Measurements from ENCODE around the gene MIOX.

MIOX gene

DNA sequence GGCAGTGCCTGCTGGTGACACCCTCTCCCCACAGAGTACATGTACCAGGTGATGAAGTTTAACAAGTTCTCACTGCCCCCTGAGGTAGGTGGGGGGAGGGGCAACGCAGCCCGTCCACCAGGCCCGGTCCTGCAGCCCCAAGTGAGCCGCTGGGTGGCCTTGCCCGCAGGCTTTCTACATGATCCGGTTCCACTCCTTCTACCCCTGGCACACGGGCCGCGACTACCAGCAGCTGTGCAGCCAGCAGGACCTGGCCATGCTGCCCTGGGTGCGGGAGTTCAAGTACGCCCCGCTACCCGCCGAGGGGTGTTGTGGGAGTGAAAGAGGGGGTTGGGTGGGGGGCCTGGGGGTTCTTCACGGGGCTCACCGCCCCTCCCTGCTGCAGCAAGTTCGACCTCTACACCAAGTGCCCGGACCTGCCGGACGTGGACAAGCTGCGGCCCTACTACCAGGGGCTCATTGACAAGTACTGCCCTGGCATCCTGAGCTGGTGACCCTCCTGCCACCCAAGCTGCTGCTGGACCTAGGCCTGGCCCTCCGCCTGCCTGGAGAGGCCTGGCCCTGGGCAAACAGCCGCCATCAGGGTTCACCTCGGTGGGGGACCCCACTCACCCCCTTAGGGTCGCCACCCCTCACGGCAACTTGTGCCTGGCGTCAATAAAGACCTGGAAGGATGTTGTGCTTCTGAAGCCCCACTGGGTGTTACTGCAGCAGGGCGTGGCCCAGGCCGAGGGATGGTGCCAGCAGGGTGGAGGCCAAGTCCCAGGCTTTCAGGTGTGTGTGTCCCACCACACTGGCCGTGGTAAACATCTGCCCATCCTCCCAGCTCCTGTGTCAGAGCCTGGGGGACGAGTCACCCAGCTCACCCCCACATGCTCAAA, 2.9 kb downstream of the MIOX start:
- DNase-seq (ENCODE audit: low read depth in 1 of 2, low spot score in 1 of 2), result no peak

DNA sequence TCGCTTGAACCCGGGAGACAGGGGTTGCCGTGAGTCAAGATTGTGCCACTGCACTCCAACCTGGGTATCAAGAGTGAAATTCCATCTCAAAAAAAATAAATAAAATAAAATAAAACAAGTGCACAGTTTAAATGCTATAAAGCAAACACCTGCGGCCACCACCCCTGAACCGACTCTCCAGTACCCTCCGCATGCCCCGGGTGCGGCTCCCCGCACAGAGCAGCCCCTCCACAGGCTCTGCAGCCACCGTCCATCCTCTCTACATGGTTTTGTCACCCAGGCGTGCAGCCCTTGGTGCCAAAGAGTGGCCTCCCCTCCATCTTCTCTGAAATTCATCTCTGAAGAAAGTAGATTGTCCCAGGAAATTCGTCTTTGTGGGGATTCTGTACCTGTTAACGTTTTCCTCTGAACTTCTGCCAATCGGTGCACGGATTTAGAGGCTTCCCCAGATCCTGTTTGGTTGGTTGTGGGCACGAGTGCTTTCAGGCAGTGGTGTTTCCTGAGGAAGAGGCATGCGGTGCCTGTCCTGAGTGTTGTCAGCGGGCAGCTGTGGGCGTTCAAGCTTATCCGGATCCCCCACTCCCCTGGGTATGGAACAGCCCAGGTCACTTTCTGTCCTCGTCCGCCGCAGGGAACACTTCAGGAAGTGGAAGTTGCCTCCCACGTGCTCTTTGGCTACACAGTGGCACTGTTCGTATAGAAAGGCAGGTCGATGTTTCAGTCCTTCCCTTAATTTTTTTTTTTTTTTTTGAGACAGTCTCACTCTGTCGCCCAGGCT, 4.1 kb downstream of the MIOX start:
- no peak for DNase-seq (ENCODE audit: low read depth in 1 of 2, low spot score in 1 of 2)

DNA sequence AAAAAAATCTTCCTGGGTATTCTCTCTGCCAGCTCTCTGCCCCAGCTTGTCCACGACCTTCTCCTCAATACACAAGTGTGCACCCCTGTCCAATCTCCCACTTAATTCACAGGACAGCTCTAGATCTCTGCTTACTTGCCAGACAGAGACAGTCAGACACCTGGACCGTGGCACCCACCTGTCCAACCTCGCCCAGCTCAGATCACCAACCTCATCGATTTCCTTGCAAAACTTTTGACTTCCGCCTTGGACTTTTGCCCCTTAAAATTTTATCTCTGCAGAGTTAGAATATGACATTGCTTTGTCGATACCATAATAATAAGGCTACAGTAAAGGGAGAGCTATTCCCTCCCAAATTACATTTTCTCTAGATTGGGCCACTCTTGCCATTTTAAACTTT, 10.4 kb downstream of the MIOX start:
- no peak for DNase-seq (ENCODE audit: low read depth in 1 of 2, low spot score in 1 of 2)

DNA sequence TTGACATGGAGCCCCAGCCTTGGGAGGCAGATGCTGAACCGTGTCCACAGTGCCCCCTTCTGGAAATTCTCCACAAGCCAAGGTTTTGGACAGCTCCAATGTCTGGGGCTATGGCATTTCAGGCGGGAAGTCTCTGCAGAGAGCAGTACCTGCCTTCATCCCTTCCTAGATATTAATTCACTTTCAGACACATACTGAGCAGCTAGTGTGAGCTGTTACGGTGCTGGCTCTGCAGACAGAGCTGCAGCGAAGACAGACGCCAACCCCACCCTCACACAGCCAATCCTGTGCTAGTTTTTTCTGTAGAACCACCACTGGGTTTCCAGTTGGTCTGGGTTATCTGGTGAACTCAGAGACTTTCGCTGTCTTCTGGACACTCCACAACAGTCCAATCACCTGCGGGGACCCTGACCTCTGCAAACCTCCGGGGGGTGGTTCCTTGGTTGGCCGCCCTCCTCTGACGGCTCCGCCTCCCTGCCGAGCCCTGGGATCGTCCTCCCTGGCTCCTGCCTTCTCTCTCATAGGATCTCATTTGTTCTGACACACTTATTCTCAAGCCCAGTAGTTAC, 11.7 kb downstream of the MIOX start:
- peak; percentile 41 to 68 for DNase-seq (ENCODE audit: low read depth in 1 of 2, low spot score in 1 of 2)

DNA sequence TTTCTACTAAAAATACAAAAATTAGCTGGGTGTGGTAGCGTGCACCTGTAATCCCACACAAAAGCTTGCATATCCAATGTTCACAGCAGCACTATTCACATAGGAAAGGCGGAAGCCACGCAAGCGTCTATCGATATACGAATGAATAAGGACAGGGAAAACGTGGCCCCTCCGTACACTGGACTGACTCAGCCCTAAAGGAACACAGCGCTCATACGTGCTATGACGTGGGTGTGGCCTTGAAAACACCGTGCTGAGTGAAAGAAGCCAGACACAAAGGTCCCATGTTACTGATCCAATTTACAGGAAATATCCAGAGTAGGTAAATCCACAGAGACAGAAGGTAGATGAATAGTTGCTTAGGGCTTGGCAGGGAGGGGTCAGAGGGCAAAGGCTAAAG, 13.8 kb downstream of the MIOX start:
- no peak for DNase-seq (ENCODE audit: low read depth in 1 of 2, low spot score in 1 of 2)

DNA sequence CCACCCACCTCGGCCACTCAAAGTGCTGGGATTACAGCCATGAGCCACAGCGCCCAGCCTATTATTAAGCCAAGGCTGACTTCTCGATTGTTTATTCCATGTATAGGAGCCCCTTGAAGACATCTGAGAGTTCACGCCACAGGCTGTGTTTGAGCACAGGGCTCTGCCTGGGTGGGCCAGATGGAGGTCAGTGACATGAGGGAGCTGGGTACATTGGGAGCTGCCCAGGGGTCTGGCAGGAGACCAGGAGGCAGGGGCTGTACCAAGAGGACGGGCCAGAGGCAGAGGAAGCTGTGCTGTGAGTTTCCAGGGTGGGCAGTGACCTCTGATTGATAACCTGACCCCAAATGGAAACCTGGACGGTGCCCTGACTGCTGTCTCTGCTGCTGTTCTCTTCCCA, 15.4 kb downstream of the MIOX start:
- no peak for DNase-seq (ENCODE audit: low read depth in 1 of 2, low spot score in 1 of 2)

DNA sequence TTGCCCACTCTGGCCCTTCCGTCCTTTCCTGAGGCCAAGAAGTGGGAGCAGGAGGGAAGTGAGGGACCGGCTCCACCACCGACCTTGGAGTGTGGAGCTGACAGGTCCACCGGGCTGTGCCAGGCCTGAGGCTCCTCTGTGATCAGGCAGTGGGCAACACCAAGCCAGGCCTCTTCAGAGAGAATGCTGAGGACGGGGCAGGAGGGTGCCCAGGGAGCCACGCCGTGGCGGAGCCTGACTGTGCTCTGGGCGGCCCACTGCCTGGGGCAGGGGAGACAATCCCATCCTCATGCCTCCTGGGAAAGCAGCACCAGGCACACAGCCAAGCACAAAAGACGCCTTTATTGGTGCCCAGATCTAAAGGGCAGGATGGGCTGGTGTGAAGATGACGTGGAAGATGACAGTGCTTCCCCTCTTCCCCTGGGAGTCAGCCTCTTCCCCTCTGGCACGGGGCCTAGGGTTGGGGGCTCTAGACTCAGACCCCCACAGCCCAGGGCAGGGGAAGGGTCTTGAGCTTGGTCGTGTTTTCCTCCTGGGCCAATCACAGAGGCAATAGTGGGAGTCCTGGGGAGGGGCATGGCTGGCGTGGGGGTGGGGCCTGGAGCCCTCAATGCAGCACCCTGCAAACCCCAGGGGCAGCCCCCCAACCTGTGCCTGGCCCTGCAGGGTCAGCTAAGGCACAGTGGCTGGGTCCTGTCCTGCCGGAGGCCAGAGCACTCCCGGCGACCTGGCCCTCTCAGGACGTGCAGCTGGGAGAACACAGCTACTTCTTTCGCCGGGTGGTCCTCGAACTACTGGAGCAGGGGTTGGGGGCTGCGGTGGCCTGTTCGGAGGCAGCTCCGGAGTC, 16.2 kb downstream of the MIOX start:
- no peak for DNase-seq (ENCODE audit: low read depth in 1 of 2, low spot score in 1 of 2)

DNA sequence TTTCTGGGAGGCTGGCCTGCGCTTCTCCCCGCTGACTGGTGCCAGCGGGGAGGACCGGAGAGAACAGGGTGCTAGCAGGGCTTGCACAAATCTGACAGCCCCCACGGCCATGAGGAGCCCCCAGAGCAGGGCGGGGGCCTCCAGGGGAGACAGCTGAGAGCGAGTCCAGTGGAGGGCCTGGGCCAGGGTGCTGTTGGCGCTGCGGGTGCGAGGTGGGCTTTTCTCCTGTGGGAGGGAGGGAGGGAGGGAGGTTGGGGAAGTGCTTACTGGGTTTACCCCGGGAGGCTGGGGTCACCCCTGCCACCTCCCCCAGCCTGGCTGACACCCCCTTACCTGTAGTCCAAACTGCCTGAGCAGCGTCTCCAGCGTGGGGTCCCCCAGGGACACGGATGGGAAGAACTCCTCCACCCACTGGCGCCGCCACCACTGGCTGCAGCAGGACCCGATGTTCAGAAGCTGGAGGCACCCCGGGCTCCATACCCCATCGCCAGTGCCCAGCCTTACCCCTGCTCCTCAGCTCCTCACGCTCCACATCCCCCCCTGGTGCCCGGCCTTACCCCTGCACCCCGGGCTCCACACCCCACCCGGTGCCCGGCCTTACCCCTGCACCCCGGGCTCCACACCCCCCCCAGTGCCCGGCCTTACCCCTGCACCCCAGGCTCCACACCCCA, 17.0 kb downstream of the MIOX start:
- DNase-seq (ENCODE audit: low read depth in 1 of 2, low spot score in 1 of 2), result no peak

DNA sequence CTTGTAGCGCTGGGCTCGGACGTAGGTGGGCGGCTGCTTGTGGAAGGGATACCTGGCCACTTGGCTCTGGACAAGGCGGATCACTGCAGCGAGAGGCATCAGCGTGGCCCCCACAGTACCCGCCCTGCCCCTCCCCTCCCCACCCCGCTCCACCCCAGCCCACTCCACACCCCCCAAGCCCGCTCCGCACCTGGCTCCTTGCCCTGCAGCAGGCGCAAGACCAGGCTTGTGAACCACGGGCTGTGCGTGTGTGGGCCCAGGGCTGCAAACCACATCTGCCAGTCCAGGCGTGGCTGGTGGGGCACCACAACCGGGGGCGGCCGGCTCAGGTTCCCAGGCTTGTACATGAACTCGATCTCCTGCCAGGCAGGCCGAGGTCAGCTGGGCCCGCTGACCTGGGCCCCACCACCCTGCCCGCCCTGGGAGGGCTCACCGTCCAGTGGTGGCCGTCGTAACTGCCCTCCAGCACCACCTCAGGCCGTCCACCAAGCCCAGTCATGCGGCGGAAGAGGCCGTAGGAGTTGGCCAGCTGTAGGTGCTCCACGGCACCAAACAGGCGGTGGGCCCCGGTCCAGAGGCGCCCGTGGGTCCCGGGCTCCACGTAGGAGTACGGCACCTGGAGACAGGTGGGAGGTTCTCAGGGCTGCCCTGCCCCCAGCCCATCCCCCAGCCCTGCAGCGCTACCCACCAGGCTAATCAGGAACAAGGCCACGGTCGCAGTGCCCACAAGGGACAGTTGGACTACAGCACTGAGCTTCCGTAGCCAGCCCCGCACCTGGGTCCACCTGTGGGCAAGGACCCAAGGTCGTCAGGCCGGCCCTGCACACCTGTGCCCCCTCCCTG, 17.9 kb downstream of the MIOX start:
- DNase-seq (ENCODE audit: low read depth in 1 of 2, low spot score in 1 of 2), result no peak

DNA sequence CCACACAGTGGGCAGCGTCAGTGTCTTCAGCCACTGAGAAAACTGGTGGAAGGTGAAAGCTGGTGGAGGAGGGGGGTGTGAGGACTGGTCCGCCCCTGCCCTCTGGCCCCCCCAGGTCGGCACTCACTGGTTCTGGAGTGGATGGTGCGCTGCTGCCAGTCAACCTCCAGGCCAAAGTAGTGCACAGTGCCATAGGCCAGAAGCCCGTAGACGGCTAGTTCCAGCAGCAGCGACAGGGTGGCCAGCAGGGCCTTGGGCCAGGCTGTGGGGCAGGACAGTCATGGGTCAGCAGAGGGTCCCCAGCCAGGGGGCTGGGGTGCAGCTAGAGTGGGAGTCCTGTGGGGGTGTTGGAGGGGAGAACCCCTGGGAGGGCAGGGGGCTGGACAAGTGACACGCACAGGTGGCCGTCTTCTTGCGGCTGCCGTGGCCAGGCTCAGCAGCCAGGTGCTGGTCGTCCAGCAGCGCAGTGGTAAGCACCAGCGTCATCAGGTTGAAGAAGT, 18.7 kb downstream of the MIOX start:
- DNase-seq (ENCODE audit: low read depth in 1 of 2, low spot score in 1 of 2), result no peak

DNA sequence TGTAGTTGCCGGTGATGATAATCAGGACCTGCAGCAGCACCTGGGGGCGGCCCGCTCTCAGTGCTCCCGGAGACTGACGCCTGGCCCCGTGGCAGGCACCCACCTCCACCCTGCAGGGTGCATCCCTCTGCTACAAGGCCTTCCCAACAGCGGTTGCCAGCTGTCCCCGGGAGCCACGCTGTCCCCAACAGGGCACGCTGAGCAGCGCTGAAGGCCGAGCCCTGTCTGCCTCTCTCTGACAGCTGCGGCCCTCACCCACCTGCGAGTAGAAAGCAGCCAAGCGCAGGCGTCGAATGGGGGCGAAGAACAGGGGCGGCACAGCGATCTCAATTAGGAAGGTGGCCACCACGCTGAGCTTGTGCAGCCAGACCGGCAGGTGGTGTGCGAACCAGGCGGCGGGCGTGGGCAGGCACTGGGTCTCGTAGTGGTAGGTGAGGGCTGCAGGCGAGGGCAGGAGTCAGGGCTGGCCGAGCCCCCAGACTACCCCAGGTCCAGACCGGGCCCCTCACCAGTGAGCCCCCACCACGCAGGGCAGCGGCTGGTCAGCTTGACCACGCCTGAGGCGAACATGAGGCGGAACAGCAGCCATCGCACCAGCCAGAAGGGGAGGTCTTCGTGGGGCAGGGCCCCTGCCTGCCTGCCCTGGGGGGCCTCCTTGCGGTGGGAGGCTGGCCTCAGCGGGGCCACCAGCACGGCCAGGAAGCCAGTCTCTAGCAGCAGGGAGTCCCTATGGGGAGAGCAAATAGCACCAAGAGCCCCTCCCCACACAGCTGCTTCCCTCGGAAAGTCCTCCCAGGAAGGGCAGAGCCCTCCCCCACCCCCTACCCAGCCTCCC, 19.3 kb downstream of the MIOX start:
- no peak for DNase-seq (ENCODE audit: low read depth in 1 of 2, low spot score in 1 of 2)

DNA sequence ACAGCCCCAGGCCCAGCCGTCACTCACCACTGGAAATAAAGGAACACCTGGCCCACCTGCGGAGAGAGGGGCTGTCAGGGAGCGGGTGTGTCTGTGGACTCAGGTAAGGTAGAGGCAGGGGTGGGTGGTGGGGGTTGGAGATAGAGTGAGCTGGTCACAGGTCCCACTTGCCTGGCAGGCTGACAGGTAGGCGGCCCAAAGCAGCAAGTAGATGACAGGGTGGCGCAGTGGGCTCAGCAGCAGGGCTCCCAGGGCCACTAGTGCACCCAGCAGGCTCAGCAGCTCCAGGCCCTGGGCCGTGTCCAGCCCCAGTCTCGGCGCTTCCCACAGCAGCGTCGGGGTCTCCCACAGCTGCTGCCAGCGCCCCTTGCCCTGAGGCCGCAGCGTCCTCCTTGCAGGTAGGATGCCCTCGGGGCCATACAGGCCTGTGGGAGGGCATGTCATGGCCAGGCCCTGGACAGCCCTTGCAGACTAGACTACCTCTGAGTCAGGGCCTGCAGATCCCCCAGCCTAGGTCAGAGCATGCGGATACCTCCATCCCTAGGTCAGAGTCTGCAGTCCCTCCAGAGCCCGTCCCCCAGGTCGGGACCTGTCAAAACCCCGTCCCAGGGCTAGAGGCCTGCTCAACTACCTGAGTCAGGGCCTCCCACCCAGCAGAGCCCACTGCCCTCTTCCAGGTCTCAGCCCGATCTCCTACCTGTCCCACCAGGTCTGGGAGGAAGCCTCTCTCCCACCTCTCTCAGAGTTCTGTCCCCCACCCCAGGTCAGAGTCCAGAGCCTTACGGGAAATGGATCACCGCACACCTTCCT, 20.2 kb downstream of the MIOX start:
- no peak for DNase-seq (ENCODE audit: low read depth in 1 of 2, low spot score in 1 of 2)

DNA sequence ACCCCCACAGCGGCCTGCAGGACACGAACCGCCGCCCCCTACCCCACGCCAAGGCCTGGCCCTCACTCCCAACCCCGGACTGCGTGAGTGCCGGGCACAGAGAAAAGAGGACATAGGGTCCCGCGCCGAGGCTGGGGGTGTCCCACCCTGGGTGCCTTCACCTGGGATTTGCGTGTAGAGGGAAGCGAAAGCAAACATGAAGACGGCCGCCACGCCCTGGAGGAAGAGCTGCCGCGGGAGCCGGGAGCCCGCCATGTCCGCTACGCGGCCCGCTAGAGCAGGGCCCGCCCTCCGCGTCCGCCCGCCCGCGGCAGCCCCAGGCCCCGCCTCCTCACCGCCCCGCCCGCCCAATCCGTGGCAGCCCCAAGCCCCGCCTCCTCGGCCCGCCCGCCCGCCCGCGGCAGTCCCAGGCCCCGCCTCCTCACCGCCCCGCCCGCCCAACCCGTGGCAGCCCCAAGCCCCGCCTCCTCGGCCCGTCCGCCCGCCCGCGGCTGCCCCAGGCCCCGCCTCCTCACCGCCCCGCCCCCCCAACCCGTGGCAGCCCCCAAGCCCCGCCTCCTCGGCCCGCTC, 20.8 kb downstream of the MIOX start, which contains the start of gene LMF2:
LMF2 (minus strand) TSS at position 282 of the 570 bp plus-strand sequence; CDS start at position 255, 27 bp downstream.
- peak; percentile 87 to 91 for DNase-seq (ENCODE audit: low read depth in 1 of 2, low spot score in 1 of 2)

DNA sequence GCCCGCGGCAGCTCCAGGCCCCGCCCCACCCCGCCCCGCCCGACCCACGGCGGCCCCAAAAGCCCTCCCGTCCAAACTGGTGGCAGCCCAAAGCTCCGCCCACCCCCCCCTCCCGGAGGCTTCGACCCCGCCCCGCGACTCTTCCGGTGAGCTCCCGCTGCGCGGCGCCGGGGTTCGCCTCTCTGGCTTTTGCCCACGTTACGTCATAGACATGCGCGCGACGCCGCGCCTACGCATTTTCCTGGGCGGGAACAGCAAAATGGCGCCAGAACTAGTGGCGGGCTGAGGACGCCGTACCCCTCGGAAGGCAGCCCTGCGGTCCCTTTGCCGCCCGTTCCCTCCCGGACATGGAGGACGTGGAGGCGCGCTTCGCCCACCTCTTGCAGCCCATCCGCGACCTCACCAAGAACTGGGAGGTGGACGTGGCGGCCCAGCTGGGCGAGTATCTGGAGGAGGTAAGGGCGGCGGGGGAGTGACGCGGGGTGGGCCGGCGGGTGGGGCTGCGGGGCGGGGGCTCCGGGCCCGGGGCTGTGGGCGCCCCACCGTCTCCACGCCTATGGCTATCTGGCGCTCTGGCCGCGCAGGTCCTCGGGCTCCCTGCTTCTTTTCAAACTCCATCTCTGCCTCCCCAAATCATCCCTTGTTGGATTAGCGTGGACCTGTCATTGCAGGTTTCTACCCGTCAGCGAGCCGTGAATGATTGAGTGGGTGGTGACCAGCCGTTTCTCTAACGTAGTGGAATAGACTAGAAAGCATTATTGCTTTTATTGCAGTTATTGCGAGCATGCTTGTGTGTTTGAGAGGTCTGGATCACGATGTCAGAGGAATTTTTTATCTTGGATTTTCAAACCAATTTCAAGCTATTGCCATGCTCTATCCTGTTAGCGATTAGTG, 21.6 kb downstream of the MIOX start, which contains the start of gene NCAPH2:
NCAPH2 (plus strand) TSS at position 234 of the 894 bp plus-strand sequence; CDS start at position 348, 114 bp downstream.
- peak; percentile 96 to 98 for DNase-seq (ENCODE audit: low read depth in 1 of 2, low spot score in 1 of 2)

DNA sequence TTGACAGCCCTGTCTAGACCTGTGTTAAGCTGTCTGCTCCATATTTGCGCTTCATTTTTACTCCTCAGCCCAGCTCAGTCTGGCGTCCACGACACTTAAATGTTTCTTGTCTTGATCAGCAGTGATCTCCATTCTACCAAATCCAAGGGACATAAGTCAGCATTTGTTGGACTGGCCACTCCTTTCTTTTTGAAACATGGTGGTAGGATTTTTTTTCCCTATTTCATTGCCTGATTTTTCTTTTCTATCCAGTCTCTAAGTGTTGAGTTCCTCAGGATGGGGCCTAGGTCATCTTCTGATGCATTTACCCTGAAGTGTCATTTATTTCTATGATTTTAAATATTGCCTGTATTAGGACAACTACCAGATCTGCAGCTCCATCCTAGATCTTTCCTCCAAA, 22.2 kb downstream of the MIOX start:
- no peak for DNase-seq (ENCODE audit: low read depth in 1 of 2, low spot score in 1 of 2)

DNA sequence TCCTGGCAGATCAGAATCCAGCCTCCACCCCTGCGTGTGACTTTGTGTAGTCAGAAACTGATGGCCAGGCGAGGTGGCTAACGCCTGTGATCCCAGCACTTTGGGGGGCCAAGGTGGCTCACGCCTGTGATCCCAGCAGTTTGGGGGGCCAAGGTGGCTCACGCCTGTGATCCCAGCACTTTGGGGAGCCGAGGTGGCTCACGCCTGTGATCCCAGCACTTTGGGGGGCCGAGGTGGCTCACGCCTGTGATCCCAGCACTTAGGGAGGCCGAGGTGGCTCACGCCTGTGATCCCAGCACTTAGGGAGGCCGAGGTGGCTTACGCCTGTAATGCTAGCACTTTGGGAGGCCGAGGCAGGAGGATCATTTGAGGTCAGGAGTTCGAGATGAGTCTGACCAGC, 26.5 kb downstream of the MIOX start:
- no peak for DNase-seq (ENCODE audit: low read depth in 1 of 2, low spot score in 1 of 2)

All from activated CD4-positive, alpha-beta T cell treated with anti-CD3 and anti-CD28 coated beads, Interleukin-2, amount 50 U/mL, for 24 hours (primary cell).